NCI-H446 treated with DMSO at 0.1 percent for 48 hours (cell line): ENCODE data around the gene PDE2A.

Source experiments
- DNase-seq: peaks from one replicate; lab custom pipeline; 2025; lab: John Stamatoyannopoulos, UW

Gene PDE2A

DNA sequence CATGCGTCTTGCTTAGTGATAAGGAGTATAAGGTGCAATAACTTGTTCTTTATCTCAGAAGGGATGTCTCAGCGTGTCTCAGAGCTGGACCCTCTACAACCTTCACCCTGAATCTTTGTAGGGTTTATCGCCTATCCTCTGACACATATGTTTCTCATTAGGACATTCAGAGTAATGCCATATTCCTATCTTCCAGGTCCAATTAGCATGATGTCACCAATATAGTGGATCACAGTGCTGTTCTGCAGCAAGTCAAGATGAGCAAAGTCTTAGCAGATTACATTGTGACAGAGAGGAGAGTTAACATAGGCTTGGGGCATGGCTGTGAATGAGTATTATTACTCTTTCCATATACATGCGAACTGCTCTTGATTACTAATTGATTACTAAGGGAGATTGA lies 129.6 kb downstream of the PDE2A start:
- no peak for DNase-seq

DNA sequence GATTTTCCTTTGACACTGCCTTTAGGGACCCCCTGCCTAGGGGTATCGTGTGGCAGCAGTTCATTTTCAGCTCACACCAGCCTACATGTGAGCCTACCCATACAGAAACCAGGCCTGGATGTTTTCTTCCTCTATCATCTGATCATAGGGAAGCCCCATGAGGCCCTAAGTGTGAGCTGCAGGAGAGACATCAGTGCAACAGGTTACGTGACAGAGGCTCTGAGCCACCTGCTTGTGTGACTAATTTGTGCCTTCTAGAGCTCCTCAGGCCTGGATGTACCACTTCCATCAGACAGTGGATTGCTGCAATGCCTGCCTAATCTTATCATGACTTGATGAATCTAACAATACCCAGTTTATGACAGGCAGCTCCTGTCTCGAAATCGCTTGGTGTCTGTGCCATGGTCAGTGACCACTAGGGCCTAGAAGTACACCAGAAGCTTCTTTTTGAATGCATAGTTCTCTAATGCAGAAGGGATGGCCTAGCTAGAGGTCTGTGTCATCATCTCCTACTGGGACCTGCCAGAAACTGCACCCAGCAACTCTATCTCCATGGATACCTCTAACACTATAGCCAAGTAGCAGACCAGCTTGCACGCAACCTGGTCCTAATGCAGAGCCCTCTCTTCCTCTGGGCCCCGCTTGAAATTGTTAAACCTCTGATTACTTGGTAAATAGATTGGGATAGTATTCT lies 130.2 kb downstream of the PDE2A start:
- DNase-seq: no peak

DNA sequence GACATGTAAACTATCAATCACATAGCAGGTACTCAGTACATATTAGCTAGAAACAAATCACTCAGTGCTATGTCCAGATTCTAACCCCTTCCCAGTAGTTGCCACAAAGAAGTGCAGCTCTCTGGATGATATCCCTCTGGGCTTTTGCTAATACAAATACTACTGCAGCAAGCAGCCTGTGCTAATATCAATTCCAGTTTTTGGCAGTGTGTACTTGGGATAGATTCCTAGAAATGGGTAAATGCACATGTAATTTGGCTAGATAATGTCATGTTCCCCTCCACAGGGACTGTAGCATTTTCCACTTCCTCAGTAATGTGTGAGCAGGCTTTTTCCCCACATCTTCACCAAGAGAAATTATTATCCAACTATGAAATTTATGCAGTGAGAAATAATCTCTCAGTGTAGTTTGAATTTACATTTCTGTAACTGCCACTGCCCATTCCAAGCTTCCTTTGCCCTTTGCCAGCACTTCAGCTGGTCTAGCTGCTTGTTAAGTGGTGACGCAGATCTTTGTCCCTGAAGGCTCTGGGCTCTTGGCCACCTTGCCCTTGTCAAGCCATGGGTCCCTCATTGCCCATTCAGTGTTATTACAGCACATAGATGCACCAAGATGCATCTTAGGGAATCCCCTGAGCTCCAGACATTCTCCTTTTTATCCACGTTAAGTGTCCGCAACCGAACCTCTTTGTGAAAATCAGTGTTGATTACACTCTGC lies 132.8 kb downstream of the PDE2A start:
- DNase-seq: no peak

DNA sequence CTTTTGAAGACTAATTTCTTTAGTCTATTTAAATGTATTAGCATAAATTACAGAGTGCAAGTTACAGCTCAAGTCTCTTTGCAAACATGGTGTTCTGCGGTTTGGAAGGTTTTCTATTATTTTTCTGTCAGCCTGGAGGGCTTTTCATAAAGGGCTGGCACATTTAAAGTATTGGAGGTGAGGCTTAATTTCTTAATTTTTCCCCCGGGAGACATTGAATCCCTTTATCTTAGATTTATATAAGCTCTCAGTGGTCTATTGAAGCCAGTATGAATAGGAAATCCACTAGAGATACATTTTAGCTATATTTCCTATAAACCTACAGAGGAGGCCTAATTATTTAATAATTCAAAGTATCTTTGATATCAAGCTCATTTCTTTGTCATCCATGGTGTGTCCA lies 137.2 kb downstream of the PDE2A start:
- DNase-seq: no peak

DNA sequence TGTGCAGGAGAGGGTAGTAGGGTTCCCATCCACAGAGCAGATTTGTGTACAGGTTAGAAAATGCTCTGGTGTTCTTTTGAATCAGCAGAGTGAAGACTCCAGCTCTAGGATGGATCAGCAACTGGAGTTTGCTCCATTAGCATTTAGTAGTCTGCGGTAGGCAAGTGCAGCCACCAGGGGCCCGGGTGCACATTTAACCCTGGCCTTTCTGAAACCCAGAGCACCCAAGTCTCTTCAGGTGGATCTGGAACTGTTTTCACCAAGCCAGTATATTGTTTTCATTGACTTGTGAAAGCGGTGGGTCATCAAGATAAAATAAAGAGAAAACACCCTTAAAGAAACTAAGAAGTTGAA lies 139.1 kb downstream of the PDE2A start:
- DNase-seq: no peak

DNA sequence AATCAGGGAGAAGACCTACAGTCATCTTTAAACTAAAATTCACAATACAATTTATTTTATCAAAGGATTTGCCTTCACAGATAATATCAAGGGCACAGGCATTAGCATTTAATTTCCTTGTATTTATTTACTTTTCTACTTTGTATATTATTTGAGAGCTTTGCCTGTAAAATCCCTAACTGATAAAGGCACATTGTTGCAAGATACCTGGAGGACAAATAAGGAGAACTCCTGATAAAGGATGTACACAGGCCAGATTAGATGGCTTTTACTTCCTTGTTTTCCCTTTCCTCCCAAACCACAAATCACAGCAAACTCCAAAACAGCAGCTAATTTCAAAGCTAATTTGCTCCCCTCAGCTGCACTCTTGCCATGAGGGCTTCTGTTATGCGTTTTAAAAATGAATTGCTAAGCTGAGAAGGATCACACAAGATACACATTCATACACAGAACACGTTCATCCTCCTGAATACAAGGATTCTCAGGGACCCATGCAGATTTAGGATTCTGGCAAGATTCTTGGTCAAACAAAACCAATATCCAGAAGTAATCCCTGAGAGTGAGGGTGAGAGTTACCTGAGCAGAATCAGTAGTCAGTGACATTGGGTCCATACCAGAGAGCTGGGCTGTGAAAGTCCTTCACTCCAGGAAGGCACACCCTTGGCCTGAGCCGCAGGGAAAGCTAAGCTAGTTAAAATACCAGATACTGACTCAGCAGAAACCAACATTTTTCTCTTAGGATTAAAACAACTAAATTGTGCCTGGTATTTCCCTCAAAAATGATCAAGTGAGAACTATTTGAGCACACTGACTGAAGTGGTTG lies 139.6 kb downstream of the PDE2A start:
- no peak for DNase-seq

DNA sequence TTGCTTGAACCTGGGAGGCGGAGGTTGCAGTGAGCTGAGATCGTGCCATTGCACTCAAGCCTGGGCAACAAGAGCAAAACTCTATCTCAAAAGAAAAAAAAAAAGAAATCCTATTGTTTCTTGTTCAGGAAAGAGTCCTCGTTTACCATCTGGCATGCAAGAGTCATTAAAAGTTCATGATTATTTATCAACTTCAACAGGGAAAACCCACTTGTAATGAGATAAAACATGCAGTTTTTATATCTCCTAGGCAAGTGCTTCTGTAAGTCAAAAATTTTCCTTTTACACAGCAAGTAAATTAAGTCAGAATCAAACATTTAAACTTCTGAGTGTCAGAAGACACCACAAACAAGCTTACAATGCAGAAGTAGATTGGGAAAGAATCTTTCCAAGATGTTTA lies 145.2 kb downstream of the PDE2A start:
- no peak for DNase-seq

DNA sequence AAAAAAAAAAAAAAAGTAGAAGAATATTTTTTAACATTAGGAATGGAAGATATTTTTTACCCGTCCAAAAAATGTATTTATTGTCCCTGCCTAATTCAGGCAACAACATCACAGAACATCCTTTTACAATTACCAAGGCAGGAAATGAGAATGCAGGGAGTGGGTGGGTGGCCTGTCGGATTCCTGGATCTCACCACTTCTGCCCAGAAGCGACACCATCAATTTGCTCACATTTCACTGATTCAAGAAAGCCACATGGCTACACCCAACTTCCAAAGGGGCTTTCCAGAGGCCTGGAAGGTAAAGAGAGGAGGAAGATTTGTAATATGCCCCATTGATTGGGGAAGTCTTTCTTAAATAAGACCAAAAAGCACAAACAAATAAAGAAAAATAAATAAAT lies 146.1 kb downstream of the PDE2A start:
- no peak for DNase-seq
